Endothelial cell (in vitro differentiated cells): ENCODE results near the gene ARG2. TPM values are rescaled to one million over a fixed set of nuclear protein-coding genes. Genes with fewer than 3 reads are reported as not detected.

Source experiments
- DNase-seq: peaks from one replicate; pipeline ENCODE4 v3.0.0; 2021; ENCODE audit warnings: low spot score
- H3K27ac Mint-ChIP-seq: one replicate; pipeline ENCODE4 v1.8.0; 2021; ENCODE audit warnings: mixed read lengths, inconsistent platforms; ENCODE audit not compliant: unreplicated experiment
- H3K27me3 Mint-ChIP-seq: one replicate; pipeline ENCODE4 v1.8.0; 2021; ENCODE audit warnings: mild to moderate bottlenecking, moderate library complexity, mixed read lengths, inconsistent platforms; ENCODE audit not compliant: unreplicated experiment
- H3K36me3 Mint-ChIP-seq: one replicate; pipeline ENCODE4 v1.8.0; 2021; ENCODE audit warnings: mild to moderate bottlenecking, low read depth, mixed read lengths, inconsistent platforms; ENCODE audit not compliant: unreplicated experiment
- H3K4me1 Mint-ChIP-seq: one replicate; pipeline ENCODE4 v1.8.0; 2021; ENCODE audit warnings: mild to moderate bottlenecking, mixed read lengths, inconsistent platforms; ENCODE audit not compliant: unreplicated experiment
- H3K4me3 Mint-ChIP-seq: one replicate; pipeline ENCODE4 v1.8.0; 2021; ENCODE audit warnings: mild to moderate bottlenecking, mixed read lengths, inconsistent platforms; ENCODE audit not compliant: unreplicated experiment
- H3K9me3 Mint-ChIP-seq: one replicate; pipeline ENCODE4 v1.8.0; 2021; ENCODE audit warnings: mixed read lengths, inconsistent platforms; ENCODE audit not compliant: unreplicated experiment
- total RNA-seq: library from RNA; stranded (reverse); fragmentation: NEBNext Ultra II Directional; extraction: Animal tissue kit (Norgen Biotek cat#: 25700); gene quantifications from one replicate; pipeline ENCODE4 v1.2.1, GENCODE V29; 2021; ENCODE audit not compliant: unreplicated experiment
- TF ChIP-seq, protein P1 (sequence below): fragments of 200-600 bp; sonication (generic); IDR thresholded peaks from one replicate; pipeline ENCODE4 v1.5.0; 2021; ENCODE audit warnings: antibody characterized with exemption; ENCODE audit not compliant: unreplicated experiment

Gene ARG2
- total RNA-seq, 1 donor from 2014 or later, result 18.6 TPM

DNA sequence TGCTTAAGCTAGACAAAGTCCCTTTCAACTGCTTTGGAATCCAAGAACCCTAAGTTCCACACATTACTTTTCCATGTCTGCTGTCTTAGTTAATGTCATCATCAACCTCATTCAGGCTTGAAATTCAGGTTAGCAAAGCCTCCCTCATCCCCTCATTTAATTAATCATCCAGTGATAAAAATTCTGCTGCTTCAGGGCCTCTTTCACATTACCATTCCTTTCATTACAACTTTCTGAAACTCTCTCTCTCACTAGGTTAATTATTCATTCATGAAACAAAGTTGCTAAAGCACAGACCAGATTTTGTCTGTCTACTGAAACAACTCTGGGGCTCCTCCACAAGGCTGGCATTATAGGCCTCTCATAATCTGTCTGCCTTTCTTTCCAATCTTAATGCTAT lies 64.1 kb downstream of the ARG2 start:
- H3K4me3 Mint-ChIP-seq, result no peak overlapping the region
- DNase-seq, result no peak
- peaks cover 33% of the 10 kb centered on the region for H3K36me3 Mint-ChIP-seq
- H3K27me3 Mint-ChIP-seq, result no peaks in the 10 kb centered on the region
- H3K27ac Mint-ChIP-seq, result no peak overlapping the region
- TF ChIP-seq, protein P1, sequence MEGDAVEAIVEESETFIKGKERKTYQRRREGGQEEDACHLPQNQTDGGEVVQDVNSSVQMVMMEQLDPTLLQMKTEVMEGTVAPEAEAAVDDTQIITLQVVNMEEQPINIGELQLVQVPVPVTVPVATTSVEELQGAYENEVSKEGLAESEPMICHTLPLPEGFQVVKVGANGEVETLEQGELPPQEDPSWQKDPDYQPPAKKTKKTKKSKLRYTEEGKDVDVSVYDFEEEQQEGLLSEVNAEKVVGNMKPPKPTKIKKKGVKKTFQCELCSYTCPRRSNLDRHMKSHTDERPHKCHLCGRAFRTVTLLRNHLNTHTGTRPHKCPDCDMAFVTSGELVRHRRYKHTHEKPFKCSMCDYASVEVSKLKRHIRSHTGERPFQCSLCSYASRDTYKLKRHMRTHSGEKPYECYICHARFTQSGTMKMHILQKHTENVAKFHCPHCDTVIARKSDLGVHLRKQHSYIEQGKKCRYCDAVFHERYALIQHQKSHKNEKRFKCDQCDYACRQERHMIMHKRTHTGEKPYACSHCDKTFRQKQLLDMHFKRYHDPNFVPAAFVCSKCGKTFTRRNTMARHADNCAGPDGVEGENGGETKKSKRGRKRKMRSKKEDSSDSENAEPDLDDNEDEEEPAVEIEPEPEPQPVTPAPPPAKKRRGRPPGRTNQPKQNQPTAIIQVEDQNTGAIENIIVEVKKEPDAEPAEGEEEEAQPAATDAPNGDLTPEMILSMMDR, result no peak
- no peaks in the 10 kb centered on the region for H3K9me3 Mint-ChIP-seq
- no peaks in the 10 kb centered on the region for H3K4me1 Mint-ChIP-seq

GRCh38 chr14:67690011-67690410 lies 70.3 kb downstream of the ARG2 start:
- peaks cover 54% of the 10 kb centered on the region for H3K36me3 Mint-ChIP-seq

GRCh38 chr14:67694791-67695393 lies 75.2 kb downstream of the ARG2 start:
- H3K9me3 Mint-ChIP-seq, result no peaks in the 10 kb centered on the region
- H3K27me3 Mint-ChIP-seq, result peaks cover 2% of the 10 kb centered on the region
- H3K4me1 Mint-ChIP-seq, result peaks cover 12% of the 10 kb centered on the region
- peak overlapping the region; percentile 98 for H3K27ac Mint-ChIP-seq
- peak; percentile 56 for DNase-seq
- TF ChIP-seq, protein P1, result no peak
- peaks cover 20% of the 10 kb centered on the region for H3K36me3 Mint-ChIP-seq
- peak overlapping the region; percentile 99 for H3K4me3 Mint-ChIP-seq

More at GRCh38 chr14:67690011-67690410, 70.3 kb downstream of the ARG2 start:
- Mint-ChIP-seq H3K4me3 (no peak overlapping the region), H3K27ac (no peak overlapping the region), H3K9me3 (no peaks in the 10 kb centered on the region), H3K27me3 (peaks cover under 1% of the 10 kb centered on the region), H3K4me1 (peaks cover 11% of the 10 kb centered on the region)
- DNase-seq, result no peak
- TF ChIP-seq, protein P1, result no peak

DNA sequence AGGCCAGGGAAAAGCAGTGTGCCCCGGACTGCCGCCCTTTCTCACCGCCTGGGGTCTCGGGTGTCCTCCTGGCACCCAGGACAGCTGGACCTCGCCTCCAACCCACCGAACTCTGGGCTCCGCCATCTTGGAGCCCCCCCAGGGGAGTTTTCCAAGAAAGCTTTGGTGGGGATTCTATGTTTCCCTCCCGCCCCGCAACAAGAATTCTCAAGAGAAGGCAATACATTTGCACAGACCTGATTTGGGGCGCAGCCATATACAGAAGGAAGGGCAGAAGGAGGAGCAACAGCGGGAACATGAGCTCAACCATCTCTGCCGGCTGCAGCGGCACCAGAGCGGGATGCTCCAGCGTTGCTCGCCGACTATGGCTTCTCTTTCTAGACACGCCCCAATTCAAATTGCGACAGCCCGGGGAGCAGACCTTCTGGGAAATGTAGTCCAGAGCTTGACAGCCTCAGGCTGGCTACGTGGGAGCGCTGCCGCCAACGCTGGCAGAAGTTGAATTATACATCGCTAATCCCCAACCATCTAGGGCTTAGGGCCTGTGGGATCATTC lies 75.8 kb downstream of the ARG2 start, which contains the start of gene RDH11:
TSS of gene RDH11 (minus strand) at position 371 of the 556 bp plus-strand sequence. CDS start at position 310, 61 bp downstream.
- peak; percentile 75 for DNase-seq
- H3K27me3 Mint-ChIP-seq, result peaks cover 2% of the 10 kb centered on the region
- H3K9me3 Mint-ChIP-seq, result no peaks in the 10 kb centered on the region
- TF ChIP-seq, protein P1, result no peak
- H3K4me1 Mint-ChIP-seq, result peaks cover 12% of the 10 kb centered on the region
- H3K4me3 Mint-ChIP-seq, result peak within 1 kb of the TSS; percentile 99
- peaks cover 15% of the 10 kb centered on the region for H3K36me3 Mint-ChIP-seq
- peak within 1 kb of the TSS; percentile 98 for H3K27ac Mint-ChIP-seq

DNA sequence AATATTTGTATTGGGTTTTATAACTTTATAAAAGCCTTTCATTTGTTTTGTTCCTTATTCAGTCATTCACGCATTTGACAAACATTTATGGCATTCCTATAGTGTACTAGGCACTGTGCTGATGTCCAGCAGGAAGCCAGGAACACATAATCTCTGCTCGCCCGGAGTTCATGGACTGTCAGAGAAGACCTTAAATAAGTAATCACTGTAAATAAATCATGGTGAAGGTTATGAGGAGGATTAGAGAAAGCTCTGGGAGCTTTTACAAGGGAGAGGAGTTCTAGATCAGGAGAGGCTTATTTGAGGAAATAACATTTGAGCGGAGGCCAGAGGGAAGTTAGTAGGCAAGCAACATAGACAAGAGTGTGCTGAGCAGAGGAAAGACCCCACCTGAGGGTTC lies 77.3 kb downstream of the ARG2 start:
- Mint-ChIP-seq H3K4me1 (peaks cover 12% of the 10 kb centered on the region), H3K36me3 (peaks cover 4% of the 10 kb centered on the region), H3K9me3 (no peaks in the 10 kb centered on the region), H3K27ac (no peak overlapping the region), H3K4me3 (no peak overlapping the region), H3K27me3 (peaks cover 2% of the 10 kb centered on the region)
- TF ChIP-seq, protein P1, result no peak
- no peak for DNase-seq
